NCI-H146 treated with DMSO at 0.1 percent for 48 hours (cell line): Measurements from ENCODE around the gene SPINK9.

Experiments
- DNase-seq: peaks from one replicate; lab custom pipeline; 2025; ENCODE audit not compliant: unreplicated experiment; lab: John Stamatoyannopoulos, UW

Gene SPINK9

GRCh38 chr5:148364343-148364742 is 29.0 kb downstream of the SPINK9 start:
- DNase-seq, result no peak

DNA sequence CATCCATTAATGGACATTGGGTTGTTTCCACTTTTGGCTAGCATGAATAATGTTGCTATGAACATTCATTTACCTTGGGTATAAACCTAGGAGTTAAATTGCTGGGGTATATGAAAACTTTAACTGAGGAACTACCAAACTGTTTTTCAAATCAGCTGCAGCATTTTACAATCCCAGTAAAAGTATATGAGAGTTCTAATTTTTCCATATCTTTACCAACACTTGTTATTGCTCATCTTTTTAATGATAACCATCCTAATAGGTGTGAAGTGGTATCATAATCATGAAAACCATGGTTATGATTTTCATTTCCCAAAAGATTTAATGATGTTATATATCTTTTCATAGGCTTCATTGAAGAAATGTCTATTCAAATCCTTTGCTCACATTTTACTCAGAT is 32.9 kb downstream of the SPINK9 start:
- DNase-seq, result no peak

- DNase-seq, result no peak
Measured at GRCh38 chr5:148372166-148372725, 36.9 kb downstream of the SPINK9 start.

- no peak for DNase-seq
Measured at GRCh38 chr5:148372893-148373292, 37.5 kb downstream of the SPINK9 start.

GRCh38 chr5:148374690-148375360 is 39.5 kb downstream of the SPINK9 start:
- peak; percentile 20 for DNase-seq

DNA sequence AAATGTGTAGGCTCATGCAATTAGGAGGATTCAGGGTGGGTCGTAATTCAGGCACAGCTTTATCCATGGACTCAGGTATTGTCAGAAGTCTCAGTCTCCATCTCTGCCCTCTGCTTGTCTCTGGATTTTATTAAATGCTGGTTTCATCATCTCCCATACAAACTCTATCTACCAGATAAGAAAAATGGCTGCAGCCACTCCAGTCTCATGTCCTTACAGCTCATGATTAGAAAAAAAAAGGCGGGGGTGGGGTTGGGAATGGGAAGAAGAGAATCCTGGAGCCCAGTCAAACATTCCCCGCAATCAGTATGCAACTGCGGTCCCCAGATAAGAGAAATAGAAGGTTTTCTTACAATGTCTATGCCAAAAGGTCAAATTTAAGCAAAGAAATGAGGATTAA is 40.8 kb downstream of the SPINK9 start:
- DNase-seq, result no peak

GRCh38 chr5:148378670-148379069 is 43.3 kb downstream of the SPINK9 start:
- no peak for DNase-seq

- DNase-seq, result no peak
Measured at GRCh38 chr5:148379340-148379739, 44.0 kb downstream of the SPINK9 start.

GRCh38 chr5:148381906-148382305 is 46.5 kb downstream of the SPINK9 start:
- DNase-seq, result no peak

DNA sequence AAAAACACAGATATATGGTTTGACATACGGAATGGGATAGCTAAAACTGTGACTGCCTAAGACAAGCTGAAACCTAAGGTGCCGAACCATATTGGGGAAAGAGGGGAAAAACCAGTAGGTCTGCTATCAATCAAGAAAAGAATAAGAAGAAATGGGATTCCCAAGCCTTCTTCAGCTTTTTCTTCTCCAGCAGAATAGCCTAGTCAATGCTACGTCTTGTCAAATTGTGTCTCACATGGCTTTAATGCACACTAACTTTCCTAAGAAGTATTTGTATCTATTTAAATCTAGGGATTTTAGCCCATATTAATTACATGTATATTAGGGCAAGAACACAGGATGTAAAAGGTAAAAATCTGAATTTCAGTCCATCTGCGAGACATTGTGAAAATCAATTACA is 47.6 kb downstream of the SPINK9 start:
- no peak for DNase-seq

GRCh38 chr5:148383564-148384379 is 48.4 kb downstream of the SPINK9 start, which contains the start of gene FBXO38:
TSS of gene FBXO38 (plus strand) at chr5:148383958. CDS start at chr5:148394777, 10,819 bp downstream.
- peak; percentile 93 for DNase-seq

- no peak for DNase-seq
Measured at GRCh38 chr5:148384380-148384737, 49.0 kb downstream of the SPINK9 start.

DNA sequence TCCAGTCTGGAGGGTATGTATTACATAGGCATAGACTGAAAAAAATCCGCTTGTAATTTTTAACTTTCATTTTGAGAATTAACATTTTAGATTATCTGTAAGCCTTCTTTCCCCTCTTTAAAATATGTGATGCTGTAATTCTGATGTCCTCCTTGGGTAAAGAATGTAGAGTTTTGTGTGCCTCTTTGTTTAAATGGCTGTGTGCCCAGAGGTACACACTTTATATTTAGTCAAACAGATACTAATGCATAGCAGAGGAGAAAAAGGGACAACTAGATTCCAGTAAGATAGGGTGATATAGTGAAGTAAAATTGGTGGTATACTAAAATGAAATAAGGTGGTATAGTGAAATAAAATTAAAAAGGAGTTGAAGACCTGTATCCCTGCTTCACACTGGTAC is 49.7 kb downstream of the SPINK9 start:
- DNase-seq, result no peak

DNA sequence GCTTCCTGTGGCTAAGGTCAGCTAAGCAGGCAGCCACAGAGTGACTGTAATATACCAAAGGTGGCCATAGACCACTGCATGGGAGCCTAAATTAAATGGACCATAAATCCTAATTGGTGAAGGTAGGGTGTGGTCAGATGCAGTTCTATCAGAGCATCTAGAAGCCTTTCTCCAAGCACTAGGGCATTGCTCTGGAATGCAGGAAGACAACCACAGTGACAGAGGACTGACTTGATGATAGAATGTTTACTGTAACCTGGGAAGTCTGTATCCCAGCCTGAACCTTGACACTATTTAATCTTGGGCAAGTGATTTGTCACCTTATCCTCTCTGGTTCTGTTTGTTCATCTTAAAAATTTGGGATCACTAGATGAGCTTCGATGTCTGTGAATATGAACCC is 50.7 kb downstream of the SPINK9 start:
- no peak for DNase-seq

DNA sequence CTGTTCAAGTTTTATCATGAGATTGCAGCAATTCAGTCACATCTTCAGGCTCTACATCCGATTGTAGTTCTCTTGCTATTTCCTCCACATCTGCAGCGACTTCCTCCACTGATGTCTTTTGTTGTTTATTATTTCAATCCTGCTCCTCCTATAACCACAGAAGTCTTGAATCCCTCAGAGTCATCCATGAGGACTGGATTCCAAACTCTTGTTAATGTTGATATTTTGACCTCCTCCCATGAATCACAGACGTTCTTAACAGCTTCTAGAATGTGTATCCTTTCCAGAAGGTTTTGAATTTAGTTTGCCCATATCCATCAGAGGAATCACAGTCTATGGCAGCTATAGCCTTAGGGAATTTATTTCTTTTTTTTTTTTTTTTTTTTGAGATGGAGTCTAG is 52.0 kb downstream of the SPINK9 start:
- no peak for DNase-seq

DNA sequence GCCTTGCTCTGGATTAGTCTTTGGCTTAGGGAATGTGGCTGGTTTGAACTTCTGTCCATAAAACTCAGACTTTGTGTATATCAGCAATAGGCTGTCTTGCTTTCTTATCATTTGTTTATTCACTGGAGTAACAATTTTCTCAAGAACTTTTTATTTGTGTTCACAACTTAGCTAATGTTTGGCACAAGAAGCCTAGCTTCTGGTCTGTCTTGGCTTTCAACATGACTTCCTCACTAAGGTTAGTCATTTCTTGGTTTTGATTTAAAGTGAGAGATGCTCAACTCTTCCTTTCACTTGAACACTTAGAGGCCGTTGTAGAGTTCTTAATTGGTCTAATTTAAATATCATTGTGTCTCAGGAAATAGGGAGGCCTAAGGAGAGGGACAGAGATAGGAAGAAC is 53.3 kb downstream of the SPINK9 start:
- DNase-seq, result no peak
